ENCODE results near the gene KCTD13.
"Not testable (repeated sequence)": the region's sequence is repeated elsewhere in the genome, so short reads cannot be mapped to it uniquely, and the experiment has no call there.

The KCTD13 gene

GRCh38 chr16:29931750-29932149 is 5.7 kb upstream of the KCTD13 start:
- H3K4me3 ChIP-seq (ENCODE audit: low read depth, low read length); H3K36me3 ChIP-seq (ENCODE audit: control insufficient read depth in 2 of 2, insufficient read depth in 1 of 2, low read length in 2 of 2); CTCF ChIA-PET; POLR2A ChIA-PET; H3K9me3 ChIP-seq (ENCODE audit: control insufficient read depth, insufficient read depth, low read depth, low read length); H3K27ac ChIP-seq (ENCODE audit: extremely low read depth, low read depth, low read length); H3K4me1 ChIP-seq (ENCODE audit: control insufficient read depth, insufficient read depth, low read length): not testable (repeated sequence)
- TF ChIP-seq ZNF146 (tag by site-specific recombination; IDR thresholded peaks at IDR 0.05) = peak; percentile 98

- Histone ChIP-seq H3K4me1 (ENCODE audit: control insufficient read depth, insufficient read depth, low read length) (peaks cover 4% of the 10 kb centered on the region; the same call in 1 of the 2 replicates), H3K9me3 (ENCODE audit: control insufficient read depth, insufficient read depth, low read depth, low read length) (no peaks in the 10 kb centered on the region), H3K36me3 (ENCODE audit: control insufficient read depth in 2 of 2, insufficient read depth in 1 of 2, low read length in 2 of 2) (peaks cover 0 to 8% of the 10 kb centered on the region in 2 experiments), H3K4me3 (ENCODE audit: low read depth, low read length) (no peak overlapping the region), H3K27ac (ENCODE audit: extremely low read depth, low read depth, low read length) (no peak overlapping the region)
- TF ChIP-seq ZNF211 (tag by site-specific recombination; IDR thresholded peaks at IDR 0.05; ENCODE audit: low read depth) = no peak
- no peak for TF ChIP-seq ZNF530 (tag by site-specific recombination; IDR thresholded peaks at IDR 0.05; ENCODE audit: low read depth)
- no peak for TF ChIP-seq ZFHX2 (tag by site-specific recombination; conservative IDR thresholded peaks at IDR 0.05)
- TF ChIP-seq ZNF16 (tag by site-specific recombination; IDR thresholded peaks at IDR 0.05; ENCODE audit: low read depth) = no peak
- no peak for TF ChIP-seq ZNF311 (tag by site-specific recombination; IDR thresholded peaks at IDR 0.05; ENCODE audit: borderline replicate concordance)
- peak; percentile 7; the same call in 1 of the 2 replicates for TF ChIP-seq ZNF398 (tag by site-specific recombination; IDR thresholded peaks at IDR 0.05)
- TF ChIP-seq ZNF791 (tag by site-specific recombination; IDR thresholded peaks at IDR 0.05) = no peak
- TF ChIP-seq ZBTB17 (tag by site-specific recombination; IDR thresholded peaks at IDR 0.05) = peak; percentile 95
- no peak for TF ChIP-seq ZNF704 (tag by site-specific recombination; IDR thresholded peaks at IDR 0.05)
- no peak for TF ChIP-seq ZNF580 (tag by site-specific recombination; IDR thresholded peaks at IDR 0.05)
- no peak for TF ChIP-seq ZNF677 (tag by site-specific recombination; IDR thresholded peaks at IDR 0.05)
- ChIA-PET CTCF (interaction anchor here (0.8 to 1.3 kb wide), 4 partner anchors 17 to 46 kb away, joined by 3 to 7 read pairs (median 4); partner anchors contain the start of gene TMEM219), POLR2A (interaction anchor here (0.8 to 5.3 kb wide), 19 partner anchors 10 to 1026 kb away, joined by 3 to 58 read pairs (median 7); partner anchors contain the start of genes HIRIP3, SEZ6L2, TAOK2 and TMEM219)
Measured at GRCh38 chr16:29927070-29927905, 1.3 kb upstream of the KCTD13 start.

- H3K4me3 ChIP-seq (ENCODE audit: low read depth, low read length) = peak overlapping the region; percentile 97
- CTCF ChIA-PET = interaction anchor here (0.8 to 1.8 kb wide), 5 partner anchors 10 to 50 kb away, joined by 3 to 8 read pairs (median 5); no protein-coding TSS in a partner anchor
- H3K27ac ChIP-seq (ENCODE audit: extremely low read depth, low read depth, low read length) = peak overlapping the region; percentile 73
- peaks cover 4% of the 10 kb centered on the region; the same call in 1 of the 2 replicates for H3K4me1 ChIP-seq (ENCODE audit: control insufficient read depth, insufficient read depth, low read length)
- H3K9me3 ChIP-seq (ENCODE audit: control insufficient read depth, insufficient read depth, low read depth, low read length) = no peaks in the 10 kb centered on the region
- peaks cover 1 to 12% of the 10 kb centered on the region in 2 experiments for H3K36me3 ChIP-seq (ENCODE audit: control insufficient read depth in 2 of 2, insufficient read depth in 1 of 2, low read length in 2 of 2)
- POLR2A ChIA-PET = interaction anchor here (0.5 to 5.3 kb wide), 24 partner anchors 11 to 1027 kb away, joined by 3 to 58 read pairs (median 6); partner anchors contain the start of genes HIRIP3, MAZ, SEZ6L2 and TAOK2
- no peak for TF ChIP-seq ZNF114 (tag by site-specific recombination; IDR thresholded peaks at IDR 0.05)
- no peak for TF ChIP-seq ZSCAN16 (tag by site-specific recombination; IDR thresholded peaks at IDR 0.05)
- no peak for TF ChIP-seq MZF1 (tag by site-specific recombination; IDR thresholded peaks at IDR 0.05; ENCODE audit: borderline replicate concordance)
- TF ChIP-seq ZNF837 (tag by site-specific recombination; IDR thresholded peaks at IDR 0.05) = no peak
- TF ChIP-seq ZNF335 (tag by site-specific recombination; conservative IDR thresholded peaks at IDR 0.05) = peak; percentile 70; the same call in 1 of the 2 replicates
- TF ChIP-seq ZNF362 (tag by site-specific recombination; IDR thresholded peaks at IDR 0.05) = peak; percentile 90
- 0 out of 2 replicates have a peak, but pooled peaks have one; percentile 4 for TF ChIP-seq ZBTB11 (tag by site-specific recombination; conservative IDR thresholded peaks at IDR 0.05; ENCODE audit: low read depth)
- TF ChIP-seq ZNF18 (tag by site-specific recombination; IDR thresholded peaks at IDR 0.05) = no peak
Measured at GRCh38 chr16:29926711-29927052, 656 bp upstream of the KCTD13 start.
